ENCODE measurements around the gene KDM5B. TPM values are rescaled to one million over a fixed set of nuclear protein-coding genes. Genes with fewer than 3 reads are reported as not detected.

KDM5B gene
- total RNA-seq, 1 experiment from 2014 or later: 86.7 TPM

GRCh38 chr1:202684716-202685115, 123.5 kb downstream of the KDM5B start:
- intact Hi-C loops (cut with micrococcal nuclease; ENCODE audit: unreplicated experiment): no loop called here
- Mint-ChIP-seq H3K27ac (ENCODE audit: unreplicated experiment) (no peak overlapping the region), H3K4me3 (ENCODE audit: low read depth, unreplicated experiment) (no peak overlapping the region), H3K27me3 (ENCODE audit: unreplicated experiment) (peaks cover 100% of the 10 kb centered on the region), H3K36me3 (ENCODE audit: insufficient read depth, unreplicated experiment) (no peaks in the 10 kb centered on the region), H3K9me3 (ENCODE audit: low read depth, unreplicated experiment) (no peaks in the 10 kb centered on the region), H3K4me1 (ENCODE audit: low read depth, unreplicated experiment) (no peaks in the 10 kb centered on the region)
- no peak for TF ChIP-seq CTCF (IDR thresholded peaks at IDR 0.05; ENCODE audit: unreplicated experiment)
- BruUV-seq (replicated peaks): no TSS peak
- DNase-seq: no peak
- CTCF ChIA-PET: no interaction called here

- no peak overlapping the region for H3K27ac Mint-ChIP-seq (ENCODE audit: unreplicated experiment)
- no peaks in the 10 kb centered on the region for H3K4me1 Mint-ChIP-seq (ENCODE audit: low read depth, unreplicated experiment)
- no peak for TF ChIP-seq CTCF (IDR thresholded peaks at IDR 0.05; ENCODE audit: unreplicated experiment)
- H3K27me3 Mint-ChIP-seq (ENCODE audit: unreplicated experiment): peaks cover 100% of the 10 kb centered on the region
- CTCF ChIA-PET: no interaction called here
- H3K9me3 Mint-ChIP-seq (ENCODE audit: low read depth, unreplicated experiment): no peaks in the 10 kb centered on the region
- intact Hi-C loops (cut with micrococcal nuclease; ENCODE audit: unreplicated experiment): no loop called here
- no TSS peak for BruUV-seq (replicated peaks)
- DNase-seq: no peak
- no peak overlapping the region for H3K4me3 Mint-ChIP-seq (ENCODE audit: low read depth, unreplicated experiment)
- no peaks in the 10 kb centered on the region for H3K36me3 Mint-ChIP-seq (ENCODE audit: insufficient read depth, unreplicated experiment)
Observed at GRCh38 chr1:202683029-202683428, 125.2 kb downstream of the KDM5B start.

DNA sequence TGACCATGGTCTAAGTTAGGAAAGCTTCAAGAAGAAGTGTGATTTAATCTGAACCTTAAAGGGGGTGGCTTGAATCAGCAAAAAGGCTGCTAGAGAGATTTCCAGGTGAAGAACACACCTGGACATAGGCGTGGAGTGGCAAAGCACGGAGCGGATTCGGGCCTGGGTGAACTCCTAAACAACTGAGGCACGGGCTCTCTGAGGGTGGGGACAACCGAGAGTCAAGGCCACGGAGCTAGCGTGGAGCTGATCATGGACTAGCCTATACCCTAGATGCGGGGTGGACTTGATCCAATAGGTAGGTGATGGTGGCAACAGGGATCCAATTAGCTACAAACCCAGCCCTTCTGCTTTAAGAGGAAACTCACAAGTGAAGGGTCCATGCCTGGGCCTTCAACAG, 125.7 kb downstream of the KDM5B start:
- CTCF ChIA-PET: interaction anchor here (1.5 kb wide), 1 partner anchor 9 kb away, joined by 5 read pairs; no protein-coding TSS in a partner anchor
- intact Hi-C loops (cut with micrococcal nuclease; ENCODE audit: unreplicated experiment): no loop called here
- H3K27me3 Mint-ChIP-seq (ENCODE audit: unreplicated experiment): peaks cover 100% of the 10 kb centered on the region
- no peak overlapping the region for H3K4me3 Mint-ChIP-seq (ENCODE audit: low read depth, unreplicated experiment)
- H3K36me3 Mint-ChIP-seq (ENCODE audit: insufficient read depth, unreplicated experiment): no peaks in the 10 kb centered on the region
- TF ChIP-seq CTCF (IDR thresholded peaks at IDR 0.05; ENCODE audit: unreplicated experiment): no peak
- DNase-seq: no peak
- BruUV-seq (replicated peaks): no TSS peak
- no peaks in the 10 kb centered on the region for H3K4me1 Mint-ChIP-seq (ENCODE audit: low read depth, unreplicated experiment)
- H3K9me3 Mint-ChIP-seq (ENCODE audit: low read depth, unreplicated experiment): no peaks in the 10 kb centered on the region
- no peak overlapping the region for H3K27ac Mint-ChIP-seq (ENCODE audit: unreplicated experiment)

DNA sequence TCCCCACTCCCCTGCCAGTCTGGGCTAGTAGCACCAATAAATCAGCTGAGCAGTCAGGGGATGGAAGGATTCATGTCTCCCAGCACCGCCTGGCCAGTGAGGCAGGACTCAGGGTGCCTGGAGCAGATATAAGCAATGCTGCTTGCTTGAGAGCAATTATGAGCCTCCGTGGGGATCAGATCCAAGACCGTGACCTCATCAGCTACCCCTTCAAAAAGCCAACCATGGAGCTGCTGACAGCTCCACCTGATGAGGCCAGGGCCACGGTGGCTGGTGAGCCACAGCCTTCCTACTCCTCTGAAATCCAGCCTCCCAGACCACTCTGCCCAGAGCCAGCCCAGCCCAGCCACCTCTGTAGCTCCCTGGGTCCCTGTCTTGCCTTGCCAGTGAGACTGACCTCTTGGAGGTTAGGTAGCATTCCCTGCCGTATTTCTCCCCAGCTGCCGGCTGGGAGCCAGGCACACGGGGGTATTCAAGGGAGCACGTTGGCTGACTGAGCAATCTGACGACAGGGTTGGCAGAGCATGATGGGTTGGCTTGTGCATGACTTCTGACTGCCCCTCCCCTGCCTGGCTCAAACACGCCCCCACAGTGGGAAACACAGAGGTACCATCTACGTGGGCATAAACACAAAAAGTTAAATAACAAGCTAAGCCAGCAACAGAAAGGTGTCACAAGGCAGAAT, 126.3 kb downstream of the KDM5B start:
- CTCF ChIA-PET: interaction anchor here (0.6 to 1.5 kb wide), 3 partner anchors 10 to 56 kb away, joined by 5 read pairs; no protein-coding TSS in a partner anchor
- Mint-ChIP-seq H3K4me1 (ENCODE audit: low read depth, unreplicated experiment) (no peaks in the 10 kb centered on the region), H3K36me3 (ENCODE audit: insufficient read depth, unreplicated experiment) (no peaks in the 10 kb centered on the region), H3K27me3 (ENCODE audit: unreplicated experiment) (peaks cover 100% of the 10 kb centered on the region), H3K9me3 (ENCODE audit: low read depth, unreplicated experiment) (no peaks in the 10 kb centered on the region), H3K4me3 (ENCODE audit: low read depth, unreplicated experiment) (no peak overlapping the region), H3K27ac (ENCODE audit: unreplicated experiment) (no peak overlapping the region)
- intact Hi-C loops (cut with micrococcal nuclease; ENCODE audit: unreplicated experiment): no loop called here
- DNase-seq: no peak
- no peak for TF ChIP-seq CTCF (IDR thresholded peaks at IDR 0.05; ENCODE audit: unreplicated experiment)
- no TSS peak for BruUV-seq (replicated peaks)
